Activated CD8-positive, alpha-beta memory T cell treated with anti-CD3 and anti-CD28 coated beads, Interleukin-2, amount 10 ng/mL, durations not matched to agents 7 days and 5 days (primary cell): ENCODE results near the gene RBM20. TPM values are rescaled to one million over a fixed set of nuclear protein-coding genes. Genes with fewer than 3 reads are reported as not detected.

Experiments
- ATAC-seq: fragments of 150-1000 bp; cut with Tn5 transposase; one replicate; pipeline ENCODE4 v1.10.0; 2021; ENCODE audit warnings: moderate library complexity
- CTCF ChIA-PET: fragments of 350-600 bp; sonication (Branson Sonifier 250); formaldehyde crosslinking; loops from one replicate; lab custom pipeline; 2021; ENCODE audit warnings: antibody characterized with exemption; lab: Charles Lee
- DNase-seq: peaks from one replicate; pipeline ENCODE4 v3.0.0-alpha.2; 2020
- H3K27ac Mint-ChIP-seq: one replicate; pipeline ENCODE4 v1.8.0; 2021; ENCODE audit warnings: mild to moderate bottlenecking, mixed read lengths
- H3K27me3 Mint-ChIP-seq: one replicate; pipeline ENCODE4 v1.8.0; 2021; ENCODE audit warnings: mixed read lengths
- H3K36me3 Mint-ChIP-seq: one replicate; pipeline ENCODE4 v1.8.0; 2021; ENCODE audit warnings: mild to moderate bottlenecking, mixed read lengths
- H3K4me1 Mint-ChIP-seq: one replicate; pipeline ENCODE4 v1.8.0; 2021; ENCODE audit warnings: mixed read lengths
- H3K4me3 Mint-ChIP-seq: one replicate; pipeline ENCODE4 v1.8.0; 2021; ENCODE audit warnings: mild to moderate bottlenecking, moderate library complexity, mixed read lengths
- H3K9me3 Mint-ChIP-seq: one replicate; pipeline ENCODE4 v1.8.0; 2022; ENCODE audit warnings: low read depth, mixed read lengths
- total RNA-seq, 2 experiments: library from RNA; stranded (reverse); gene quantifications; one replicate each; pipeline ENCODE4 v1.2.3, GENCODE V29; 2021

RBM20 gene
- total RNA-seq, 2 experiments from 2014 or later, result 0.06 to 0.07 TPM

DNA sequence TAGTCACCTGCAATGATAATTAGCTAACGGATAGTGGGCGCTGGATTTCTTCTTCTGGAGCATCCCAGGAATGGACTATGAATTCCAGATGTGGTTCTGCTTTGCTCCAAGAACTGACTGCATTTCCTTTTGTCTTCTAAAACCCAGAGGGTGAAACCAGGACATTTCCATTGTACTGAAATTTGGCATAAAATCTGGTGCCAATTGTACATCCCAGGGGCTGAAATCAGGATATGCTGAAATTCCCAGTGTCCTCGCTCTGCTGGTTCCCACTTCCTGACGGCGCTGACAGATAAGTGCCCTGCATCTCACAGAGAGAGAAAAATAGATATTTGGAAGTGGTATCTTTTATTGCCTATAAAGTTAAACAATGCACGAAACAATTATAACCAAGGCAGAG lies 31.9 kb downstream of the RBM20 start:
- Mint-ChIP-seq H3K27me3 (peaks cover 29% of the 10 kb centered on the region), H3K9me3 (no peaks in the 10 kb centered on the region), H3K4me1 (peaks cover 4% of the 10 kb centered on the region), H3K4me3 (no peak overlapping the region), H3K36me3 (no peaks in the 10 kb centered on the region), H3K27ac (no peak overlapping the region)
- DNase-seq (no peak), ATAC-seq (no peak)
- CTCF ChIA-PET, result interaction anchor here (1.3 to 5.2 kb wide), 2 partner anchors 16 to 69 kb away, joined by 3 to 42 read pairs; no protein-coding TSS in a partner anchor

DNA sequence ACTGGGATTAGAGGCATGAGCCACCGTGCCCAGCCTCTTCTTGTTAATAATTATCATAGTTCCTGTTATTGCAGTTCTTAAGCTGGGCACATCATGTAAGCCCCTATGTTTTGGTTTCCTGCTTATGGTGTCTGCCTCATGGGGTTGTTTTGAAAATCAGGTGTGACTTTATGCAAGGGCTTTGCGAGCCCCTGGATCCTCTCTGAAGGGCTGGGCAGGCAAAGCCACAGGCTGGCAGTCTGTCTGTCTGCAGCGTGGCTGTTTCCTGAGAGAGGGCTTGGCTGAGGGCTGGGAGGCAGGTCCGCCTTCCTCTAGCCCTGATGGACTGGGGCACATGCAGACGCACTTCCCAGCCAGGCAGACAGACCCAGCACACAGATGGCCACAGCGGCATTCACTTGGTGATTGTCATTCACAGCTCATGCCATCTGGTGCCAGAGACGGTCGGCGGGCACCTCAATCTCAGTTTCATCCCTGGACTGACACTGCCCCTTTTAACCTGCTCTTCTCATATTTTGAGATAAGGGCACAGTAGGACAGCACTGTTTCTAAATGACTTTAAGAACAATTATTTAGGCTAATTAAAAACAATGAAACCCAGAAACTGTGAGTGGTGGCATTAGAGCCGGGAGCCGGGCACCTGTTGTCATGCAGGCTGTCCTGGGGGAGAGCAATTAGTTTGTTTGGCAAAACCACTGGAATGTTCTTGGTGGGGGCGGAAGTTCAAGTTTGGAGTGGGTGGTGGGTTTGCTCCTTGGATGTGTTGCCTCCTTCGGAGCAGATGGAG lies 35.5 kb downstream of the RBM20 start:
- no peaks in the 10 kb centered on the region for H3K9me3 Mint-ChIP-seq
- no peak for DNase-seq
- H3K4me3 Mint-ChIP-seq, result no peak overlapping the region
- CTCF ChIA-PET, result interaction anchor here (0.6 to 2.4 kb wide), 6 partner anchors 7 to 1090 kb away, joined by 3 to 24 read pairs (median 4); no protein-coding TSS in a partner anchor
- no peaks in the 10 kb centered on the region for H3K36me3 Mint-ChIP-seq
- peaks cover 45% of the 10 kb centered on the region for H3K27me3 Mint-ChIP-seq
- ATAC-seq, result no peak
- H3K4me1 Mint-ChIP-seq, result peaks cover 2% of the 10 kb centered on the region
- H3K27ac Mint-ChIP-seq, result no peak overlapping the region

DNA sequence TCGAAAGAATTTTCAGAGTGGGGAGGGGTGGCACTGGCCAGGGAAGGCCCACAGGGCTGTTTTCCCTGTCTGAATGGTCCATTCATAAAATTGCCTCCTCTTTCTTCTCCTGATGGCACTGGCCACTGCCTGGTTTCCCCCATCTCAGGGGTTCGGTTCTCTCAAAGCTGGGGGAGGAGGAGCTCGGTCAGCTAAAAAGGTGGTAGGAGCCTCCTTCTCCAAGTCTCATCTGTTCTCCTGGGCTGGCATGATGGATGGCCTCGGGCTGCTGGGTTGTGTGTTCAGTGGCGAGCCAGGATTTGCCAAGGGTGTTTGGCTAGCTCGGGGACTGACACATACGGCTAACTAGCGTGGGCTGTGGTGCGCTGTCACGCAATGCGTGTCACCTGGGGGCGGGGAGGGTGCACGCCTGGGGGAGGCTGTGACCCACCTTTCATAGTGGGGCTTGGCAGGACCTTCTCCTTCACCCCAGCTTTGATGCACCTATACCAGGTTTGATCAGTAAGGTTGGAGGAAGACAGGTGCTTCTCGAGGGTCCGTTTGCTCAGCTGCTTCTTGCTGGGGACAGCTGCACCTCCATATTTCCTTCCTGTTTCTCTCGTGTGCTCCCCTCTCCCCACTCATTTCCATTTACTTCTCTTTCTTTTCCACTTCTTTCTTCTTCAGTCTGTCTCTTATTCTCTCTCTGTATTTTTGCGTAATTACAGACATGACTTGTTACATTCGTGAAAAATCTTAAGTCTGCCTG lies 36.3 kb downstream of the RBM20 start:
- peaks cover 2% of the 10 kb centered on the region for H3K4me1 Mint-ChIP-seq
- no peaks in the 10 kb centered on the region for H3K36me3 Mint-ChIP-seq
- ATAC-seq, result no peak
- peaks cover 47% of the 10 kb centered on the region for H3K27me3 Mint-ChIP-seq
- CTCF ChIA-PET, result interaction anchor here (0.6 to 2.4 kb wide), 9 partner anchors 8 to 1089 kb away, joined by 3 to 24 read pairs (median 3); no protein-coding TSS in a partner anchor
- H3K27ac Mint-ChIP-seq, result no peak overlapping the region
- no peak for DNase-seq
- no peaks in the 10 kb centered on the region for H3K9me3 Mint-ChIP-seq
- H3K4me3 Mint-ChIP-seq, result no peak overlapping the region

DNA sequence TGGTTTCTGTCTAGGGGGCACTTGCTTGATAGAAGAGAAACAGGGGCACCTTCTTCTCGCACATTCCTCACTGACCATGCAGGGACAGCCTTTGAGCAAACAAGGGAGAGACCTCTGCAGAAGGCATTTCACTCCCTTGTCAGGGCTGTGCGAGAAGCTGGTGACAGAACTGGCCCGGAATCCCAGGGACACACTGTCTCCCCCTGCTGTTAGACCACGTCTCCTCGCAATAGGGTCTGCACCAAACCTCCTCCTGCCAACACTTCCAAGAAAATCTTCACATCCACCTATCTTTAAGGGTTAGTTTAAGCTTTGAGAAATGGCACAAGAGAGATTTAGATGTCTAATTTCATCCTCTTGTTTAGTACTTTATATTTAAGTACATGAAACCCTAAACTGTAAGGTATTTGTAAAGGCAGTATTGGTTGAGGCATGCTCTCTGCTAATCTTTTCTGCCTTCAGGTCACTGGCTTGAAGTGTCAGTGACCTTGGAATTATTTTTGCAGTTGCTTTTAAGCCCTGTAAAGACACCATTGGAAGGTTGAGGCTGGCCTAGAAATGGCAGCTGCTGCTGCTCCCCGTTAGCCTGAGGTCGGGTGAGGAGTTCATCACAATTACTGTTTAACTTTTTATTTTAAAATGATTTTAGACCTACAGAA lies 37.0 kb downstream of the RBM20 start:
- H3K4me1 Mint-ChIP-seq, result peaks cover 2% of the 10 kb centered on the region
- H3K36me3 Mint-ChIP-seq, result no peaks in the 10 kb centered on the region
- DNase-seq (peak; percentile 54), ATAC-seq (peak; percentile 69)
- H3K27me3 Mint-ChIP-seq, result peaks cover 45% of the 10 kb centered on the region
- CTCF ChIA-PET, result interaction anchor here (1.1 to 2.4 kb wide), 8 partner anchors 9 to 81 kb away, joined by 3 to 24 read pairs (median 4); no protein-coding TSS in a partner anchor
- H3K9me3 Mint-ChIP-seq, result no peaks in the 10 kb centered on the region
- H3K27ac Mint-ChIP-seq, result no peak overlapping the region
- H3K4me3 Mint-ChIP-seq, result no peak overlapping the region

DNA sequence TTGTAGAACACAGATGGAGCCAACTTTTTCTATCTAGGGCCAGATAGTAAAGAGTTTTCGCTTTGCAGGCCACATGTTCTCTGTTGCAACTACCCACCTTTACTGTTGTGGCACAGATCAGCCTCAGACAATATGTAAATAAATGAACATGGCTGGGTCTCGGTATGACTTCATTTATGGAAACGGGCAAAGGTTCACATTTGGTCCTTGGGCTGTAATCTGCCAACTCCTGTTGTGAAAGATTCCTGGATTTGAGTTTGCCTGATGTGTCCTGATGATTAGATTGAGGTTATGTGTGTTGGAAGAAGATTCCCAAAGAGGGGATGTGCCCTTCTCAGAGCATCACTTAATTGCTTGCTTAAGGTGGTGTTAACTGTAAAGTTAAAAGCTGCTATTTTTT lies 38.2 kb downstream of the RBM20 start:
- CTCF ChIA-PET, result interaction anchor here (1.1 to 2.3 kb wide), 4 partner anchors 10 to 74 kb away, joined by 3 to 15 read pairs (median 10); no protein-coding TSS in a partner anchor
- H3K36me3 Mint-ChIP-seq, result no peaks in the 10 kb centered on the region
- H3K27ac Mint-ChIP-seq, result no peak overlapping the region
- no peaks in the 10 kb centered on the region for H3K9me3 Mint-ChIP-seq
- DNase-seq (no peak), ATAC-seq (no peak)
- H3K4me1 Mint-ChIP-seq, result peaks cover 2% of the 10 kb centered on the region
- peaks cover 45% of the 10 kb centered on the region for H3K27me3 Mint-ChIP-seq
- no peak overlapping the region for H3K4me3 Mint-ChIP-seq

DNA sequence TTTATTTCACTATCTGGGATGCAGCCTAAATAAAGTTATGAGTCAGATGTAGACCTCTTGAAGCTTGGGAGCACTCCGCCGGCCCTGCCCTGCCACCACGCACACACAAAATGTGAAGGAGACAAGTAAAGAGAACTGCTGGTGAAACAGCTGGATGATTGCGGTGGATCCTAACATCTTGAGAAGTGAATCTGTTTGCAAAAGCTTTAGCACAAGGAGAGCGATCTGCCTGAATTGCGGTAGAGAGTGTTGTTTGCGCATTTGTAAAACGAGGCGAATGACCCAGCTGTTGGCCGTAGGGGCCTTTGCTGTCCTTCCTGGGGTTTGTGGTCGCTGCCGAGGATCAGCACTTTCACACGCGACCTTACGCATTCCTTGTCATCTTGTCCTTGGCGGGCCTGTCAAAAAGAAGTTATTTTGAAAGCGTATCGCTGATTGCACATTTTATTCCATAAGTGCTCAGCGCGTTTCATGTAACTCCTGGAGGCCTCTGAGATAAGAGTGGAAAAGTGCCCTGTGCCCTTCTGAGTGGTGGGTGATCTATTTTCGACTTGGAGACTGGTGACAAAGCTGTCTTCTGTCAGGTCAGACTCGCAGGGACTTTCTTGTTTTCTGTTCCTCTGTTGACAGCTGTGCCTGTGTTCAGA lies 40.8 kb downstream of the RBM20 start:
- H3K27ac Mint-ChIP-seq, result no peak overlapping the region
- H3K27me3 Mint-ChIP-seq, result peaks cover 64% of the 10 kb centered on the region
- DNase-seq, result no peak
- ATAC-seq, result no peak
- no peaks in the 10 kb centered on the region for H3K36me3 Mint-ChIP-seq
- no peak overlapping the region for H3K4me3 Mint-ChIP-seq
- CTCF ChIA-PET, result no interaction called here
- H3K9me3 Mint-ChIP-seq, result no peaks in the 10 kb centered on the region
- peaks cover 2% of the 10 kb centered on the region for H3K4me1 Mint-ChIP-seq

DNA sequence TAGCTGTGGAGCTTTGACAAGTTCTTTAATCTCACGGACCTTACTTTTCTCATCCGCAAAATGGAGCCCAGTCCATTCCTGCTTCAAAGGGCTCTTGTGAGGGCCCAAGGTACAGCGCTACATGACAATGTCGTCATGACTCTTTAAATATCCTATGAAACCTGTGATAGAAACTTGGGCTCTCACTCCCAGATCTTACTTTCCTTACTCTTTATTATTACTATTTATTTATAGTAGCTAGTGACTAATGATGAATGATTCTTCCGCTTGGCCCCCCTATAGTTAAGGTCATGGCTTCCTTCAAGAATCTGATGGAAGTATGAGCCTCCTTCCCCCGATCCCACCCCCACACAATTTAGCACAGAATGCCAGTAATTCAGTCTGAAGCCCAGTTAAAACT lies 41.9 kb downstream of the RBM20 start:
- Mint-ChIP-seq H3K36me3 (no peaks in the 10 kb centered on the region), H3K27me3 (peaks cover 66% of the 10 kb centered on the region), H3K9me3 (no peaks in the 10 kb centered on the region), H3K4me3 (no peak overlapping the region), H3K4me1 (no peaks in the 10 kb centered on the region), H3K27ac (no peak overlapping the region)
- DNase-seq, result no peak
- CTCF ChIA-PET, result interaction anchor here (1.2 to 1.7 kb wide), 2 partner anchors 14 to 76 kb away, joined by 4 read pairs; no protein-coding TSS in a partner anchor
- no peak for ATAC-seq

DNA sequence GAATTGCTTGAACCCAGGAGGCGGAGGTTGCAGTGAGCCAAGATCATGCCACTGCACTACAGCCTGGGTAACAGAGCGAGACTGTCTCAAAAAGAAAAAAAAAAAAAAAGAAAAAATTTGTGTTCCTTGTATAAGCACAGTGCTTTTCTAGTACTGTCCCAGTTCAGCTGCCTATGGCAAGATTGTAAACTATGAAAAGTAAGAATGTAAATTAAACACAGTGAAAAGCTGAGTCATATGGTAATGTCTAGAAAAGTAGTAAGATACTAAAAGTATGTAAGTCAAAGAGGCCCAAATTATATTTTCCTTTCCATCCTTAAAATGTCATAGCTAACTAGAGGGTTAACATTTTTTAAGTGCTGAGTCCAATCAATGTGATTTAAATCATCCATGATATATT lies 42.8 kb downstream of the RBM20 start:
- Mint-ChIP-seq H3K9me3 (no peaks in the 10 kb centered on the region), H3K4me1 (no peaks in the 10 kb centered on the region), H3K27me3 (peaks cover 64% of the 10 kb centered on the region), H3K4me3 (no peak overlapping the region), H3K36me3 (no peaks in the 10 kb centered on the region), H3K27ac (no peak overlapping the region)
- DNase-seq (no peak), ATAC-seq (no peak)
- CTCF ChIA-PET, result interaction anchor here (0.5 to 1.7 kb wide), 3 partner anchors 14 to 917 kb away, joined by 3 to 4 read pairs (median 4); no protein-coding TSS in a partner anchor

DNA sequence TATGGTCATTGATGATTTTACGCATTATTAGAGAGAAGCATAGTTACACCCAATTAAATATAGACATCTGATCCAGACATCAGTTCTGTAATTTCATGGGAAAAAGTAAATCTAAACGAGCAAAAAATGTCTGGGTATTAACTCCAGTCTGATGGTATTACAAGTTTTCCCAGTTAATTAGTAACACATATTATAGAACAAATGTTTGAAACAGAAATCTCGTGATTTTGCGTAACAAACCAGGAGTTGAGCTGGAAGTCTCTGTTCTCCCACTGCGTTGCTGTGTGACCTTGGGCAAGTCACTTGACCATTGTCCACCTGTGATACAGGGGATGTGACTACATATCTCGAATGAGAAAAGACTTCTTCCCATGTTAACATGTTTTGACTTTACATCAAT lies 43.3 kb downstream of the RBM20 start:
- DNase-seq (no peak), ATAC-seq (no peak)
- H3K4me1 Mint-ChIP-seq, result no peaks in the 10 kb centered on the region
- CTCF ChIA-PET, result interaction anchor here (0.5 to 1.7 kb wide), 3 partner anchors 15 to 917 kb away, joined by 3 to 4 read pairs (median 4); no protein-coding TSS in a partner anchor
- H3K27me3 Mint-ChIP-seq, result peaks cover 63% of the 10 kb centered on the region
- no peaks in the 10 kb centered on the region for H3K36me3 Mint-ChIP-seq
- no peaks in the 10 kb centered on the region for H3K9me3 Mint-ChIP-seq
- no peak overlapping the region for H3K4me3 Mint-ChIP-seq
- H3K27ac Mint-ChIP-seq, result no peak overlapping the region

DNA sequence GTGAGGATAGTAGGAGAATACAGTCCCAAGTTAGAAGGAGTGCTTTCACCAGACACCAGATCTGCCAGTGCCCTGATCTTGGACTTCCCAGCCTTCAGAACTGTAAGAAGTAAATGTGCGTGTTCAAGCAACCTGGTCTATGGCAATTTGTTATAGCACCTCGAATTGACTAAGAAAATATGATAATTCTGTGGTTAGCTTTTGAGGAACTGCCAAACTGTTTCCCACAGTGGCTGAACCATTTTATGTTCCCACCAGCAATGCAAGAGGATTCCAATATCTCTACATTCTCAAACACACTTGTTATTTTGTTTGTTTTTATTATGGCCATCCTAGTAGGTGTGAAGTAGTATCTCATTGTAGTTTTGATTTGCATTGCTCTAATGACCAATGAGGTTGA lies 47.0 kb downstream of the RBM20 start:
- peaks cover 61% of the 10 kb centered on the region for H3K27me3 Mint-ChIP-seq

DNA sequence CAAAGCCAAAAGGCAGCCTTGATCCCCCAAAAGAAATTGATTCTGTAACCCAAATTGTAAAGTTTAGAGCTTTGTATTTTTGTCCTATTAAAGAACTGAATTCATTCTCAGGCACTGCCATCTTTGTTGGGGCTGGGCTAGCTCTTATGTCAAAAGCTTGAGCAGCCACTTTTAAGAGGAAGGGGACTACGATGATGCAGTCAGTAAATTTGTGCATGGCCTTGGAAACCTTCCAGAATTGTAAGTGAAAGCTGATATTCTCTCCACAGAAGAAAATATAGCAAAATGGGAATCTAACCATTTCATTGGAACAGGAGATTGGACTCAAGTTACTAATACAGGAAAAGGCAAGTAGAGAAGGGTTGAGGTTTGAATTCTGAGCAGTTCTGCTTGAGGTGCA lies 50.1 kb downstream of the RBM20 start:
- H3K4me3 Mint-ChIP-seq, result no peak overlapping the region
- CTCF ChIA-PET, result no interaction called here

More for the DNA sequence above, 47.0 kb downstream of the RBM20 start:
- no peak for ATAC-seq
- no peak for DNase-seq
- CTCF ChIA-PET, result no interaction called here
- H3K36me3 Mint-ChIP-seq, result no peaks in the 10 kb centered on the region
- H3K27ac Mint-ChIP-seq, result no peak overlapping the region
- H3K4me3 Mint-ChIP-seq, result no peak overlapping the region
- no peaks in the 10 kb centered on the region for H3K4me1 Mint-ChIP-seq
- no peaks in the 10 kb centered on the region for H3K9me3 Mint-ChIP-seq

DNA sequence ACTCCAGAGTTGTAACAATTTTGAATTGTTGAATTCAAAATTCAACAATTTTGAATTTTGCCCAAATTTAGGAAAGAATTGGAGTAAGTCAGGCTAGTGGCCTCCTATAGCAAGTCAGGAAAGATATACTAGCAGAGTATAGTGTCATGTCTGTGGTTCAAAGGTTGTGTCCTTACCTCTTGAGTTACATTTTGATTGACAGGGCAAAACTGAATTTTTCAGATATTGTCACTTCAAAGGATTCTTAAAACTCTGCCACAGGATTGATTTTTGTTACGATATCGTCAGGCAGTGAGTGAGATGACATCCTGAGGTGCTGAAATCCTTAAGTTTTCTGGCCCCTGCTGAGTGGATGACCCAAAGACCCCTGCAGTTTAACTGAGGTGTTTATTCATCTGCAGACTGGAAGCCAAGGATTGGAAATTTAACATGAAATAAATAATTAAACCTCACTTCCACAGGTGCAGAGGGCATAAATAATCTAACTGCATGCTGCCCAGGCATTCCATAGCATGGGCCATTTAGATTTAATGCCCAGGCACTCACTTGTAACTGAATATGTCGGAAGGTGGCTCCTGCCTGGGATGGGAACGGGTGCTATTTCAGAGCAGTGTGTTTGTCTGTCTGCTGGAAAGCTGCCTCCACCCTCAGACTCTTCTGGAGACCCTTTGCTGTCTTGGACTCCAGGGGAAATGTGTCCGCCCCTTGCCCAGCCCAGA lies 50.8 kb downstream of the RBM20 start:
- Mint-ChIP-seq H3K4me3 (no peak overlapping the region), H3K36me3 (no peaks in the 10 kb centered on the region), H3K9me3 (no peaks in the 10 kb centered on the region), H3K27me3 (peaks cover 39% of the 10 kb centered on the region), H3K27ac (no peak overlapping the region), H3K4me1 (no peaks in the 10 kb centered on the region)
- CTCF ChIA-PET, result no interaction called here
- DNase-seq, result no peak
- no peak for ATAC-seq

More for the DNA sequence above, 50.1 kb downstream of the RBM20 start:
- Mint-ChIP-seq H3K9me3 (no peaks in the 10 kb centered on the region), H3K4me1 (no peaks in the 10 kb centered on the region), H3K27ac (no peak overlapping the region), H3K27me3 (peaks cover 47% of the 10 kb centered on the region), H3K36me3 (no peaks in the 10 kb centered on the region)
- DNase-seq, result no peak
- no peak for ATAC-seq
